ENCODE measurements around the gene TGIF2. TPM values are rescaled to one million over a fixed set of nuclear protein-coding genes. Genes with fewer than 3 reads are reported as not detected.

TGIF2 gene
- total and polyA plus RNA-seq, 2 of the 13 experiments (the other 11 are each of a cell fraction or from before 2014, with no cell fraction given) = 41.3 to 53.9 TPM

- no peak for TF ChIP-seq ZXDC (CRISPR knock-in tag; IDR thresholded peaks at IDR 0.05)
- TF ChIP-seq CEBPB (IDR thresholded peaks at IDR 0.05; ENCODE audit: borderline replicate concordance, low read depth, low read length) = no peak
- TF ChIP-seq ARID5B (CRISPR knock-in tag; IDR thresholded peaks at IDR 0.05) = peak; percentile 41; the same call in 1 of the 2 replicates
- TF ChIP-seq NKX3-1 (CRISPR knock-in tag; IDR thresholded peaks at IDR 0.05) = no peak; the same call in 1 of the 2 replicates
- peak; percentile 35; the same call in 1 of the 2 replicates for TF ChIP-seq HINFP (CRISPR knock-in tag; IDR thresholded peaks at IDR 0.05; ENCODE audit: low read depth)
- TF ChIP-seq CTCF (CRISPR knock-in tag; IDR thresholded peaks at IDR 0.05) = peak; percentile 54; the same call in 1 of the 2 replicates
- no peak for TF ChIP-seq ZNF615 (CRISPR knock-in tag; IDR thresholded peaks at IDR 0.05; ENCODE audit: borderline replicate concordance)
- no peak for TF ChIP-seq CENPT (CRISPR knock-in tag; IDR thresholded peaks at IDR 0.05; ENCODE audit: low read depth)
These were observed 1.2 kb downstream of the TGIF2 start (continued) for GRCh38 chr20:36574366-36575135.
